SU-DHL-6 (cell line): ENCODE measurements around the gene NPTX2.

ENCODE experiments used
- CTCF ChIP-seq: fragments of 200-600 bp; sonication (generic); IDR thresholded peaks from one replicate; pipeline ENCODE4 v1.5.1; 2017; ENCODE audit warnings: antibody characterized with exemption, mild to moderate bottlenecking, low read length, moderate library complexity; ENCODE audit not compliant: insufficient read depth, poor library complexity, severe bottlenecking
- EZH2phosphoT487 ChIP-seq: fragments of 200-600 bp; sonication (generic), shearing (Covaris generic); conservative IDR thresholded peaks from 2 replicates; pipeline ENCODE4 v1.6.1; 2018; ENCODE audit warnings: mild to moderate bottlenecking, antibody characterized with exemption, low read length, moderate library complexity, mixed read lengths

- TF ChIP-seq CTCF (no peak), EZH2phosphoT487 (no peak)
Measured at GRCh38 chr7:98613601-98614425, 3.3 kb upstream of the NPTX2 start.
